Measurements from ENCODE around the gene ZSWIM1.

GRCh38 chr20:45842169-45842812, 38.7 kb upstream of the ZSWIM1 start:
- no peak for TF ChIP-seq CTCF (IDR thresholded peaks at IDR 0.05)
- TF ChIP-seq POLR2A (IDR thresholded peaks at IDR 0.05): no peak

Measured in testis (tissue), 2 donors.